ENCODE results near the gene INPP5D.
"Not testable (repeated sequence)": the region's sequence is repeated elsewhere in the genome, so short reads cannot be mapped to it uniquely, and the experiment has no call there.

INPP5D gene

GRCh38 chr2:233059797-233060500 is at the start of gene INPP5D:
Gene INPP5D (plus strand): TSS chr2:233060342. CDS start chr2:233060479, 137 bp downstream.
- no peak for DNase-seq

- DNase-seq = no peak
These were observed 49.4 kb upstream of the INPP5D start for GRCh38 chr2:233010569-233011267.

GRCh38 chr2:233011268-233011650 is 48.9 kb upstream of the INPP5D start:
- no peak for DNase-seq

GRCh38 chr2:233011702-233012131 is 48.4 kb upstream of the INPP5D start:
- DNase-seq = no peak

- DNase-seq = no peak
These were observed 47.7 kb upstream of the INPP5D start for GRCh38 chr2:233012301-233012971.

- no peak for DNase-seq
These were observed 47.1 kb upstream of the INPP5D start, which contains the start of gene NGEF for GRCh38 chr2:233013027-233013461. Gene NGEF (minus strand): TSS chr2:233013256. CDS start chr2:232974890, 38,366 bp downstream.

- no peak for DNase-seq
These were observed 46.5 kb upstream of the INPP5D start for GRCh38 chr2:233013650-233014049.

GRCh38 chr2:233015019-233015645 is 45.0 kb upstream of the INPP5D start:
- no peak for DNase-seq

- no peak for DNase-seq
These were observed 42.2 kb upstream of the INPP5D start for GRCh38 chr2:233017947-233018346.

GRCh38 chr2:233019610-233020009 is 40.5 kb upstream of the INPP5D start:
- not testable (repeated sequence) for DNase-seq

GRCh38 chr2:233020454-233020853 is 39.7 kb upstream of the INPP5D start:
- DNase-seq = no peak

GRCh38 chr2:233021771-233022170 is 38.4 kb upstream of the INPP5D start:
- DNase-seq = no peak

- no peak for DNase-seq
These were observed 37.6 kb upstream of the INPP5D start for GRCh38 chr2:233022561-233022960.

- no peak for DNase-seq
These were observed 37.0 kb upstream of the INPP5D start for GRCh38 chr2:233023007-233023760.

GRCh38 chr2:233023761-233024410 is 36.3 kb upstream of the INPP5D start:
- no peak for DNase-seq

- no peak for DNase-seq
These were observed 34.4 kb upstream of the INPP5D start for GRCh38 chr2:233025706-233026105.

- no peak for DNase-seq
These were observed 33.8 kb upstream of the INPP5D start for GRCh38 chr2:233026198-233026813.

GRCh38 chr2:233029321-233029720 is 30.8 kb upstream of the INPP5D start:
- no peak for DNase-seq

- DNase-seq = no peak
These were observed 28.3 kb upstream of the INPP5D start for GRCh38 chr2:233031556-233032500.
